ENCODE results near the gene RAB11B. TPM values are rescaled to one million over a fixed set of nuclear protein-coding genes. Genes with fewer than 3 reads are reported as not detected.
A peak's percentile ranks its signal among the peaks of the same experiment; 100 is the strongest.

Gene RAB11B
- total and polyA plus RNA-seq, 2 of the 13 experiments (the other 11 are each of a cell fraction or from before 2014, with no cell fraction given), result 6.0 to 28.4 TPM

GRCh38 chr19:8398311-8398771 lies 8.2 kb downstream of the RAB11B start (continued):
- TF ChIP-seq ZNF629 (CRISPR knock-in tag; conservative IDR thresholded peaks at IDR 0.05) (no peak), MYPOP (CRISPR knock-in tag; IDR thresholded peaks at IDR 0.05) (no peak), ZFY (CRISPR knock-in tag; IDR thresholded peaks at IDR 0.05) (no peak), ZNF205 (CRISPR knock-in tag; IDR thresholded peaks at IDR 0.05) (no peak), GABPA (IDR thresholded peaks at IDR 0.05; ENCODE audit: low read depth, low read length) (no peak), GABPA (CRISPR knock-in tag; IDR thresholded peaks at IDR 0.05; ENCODE audit: low read depth) (no peak), JUND (CRISPR knock-in tag; IDR thresholded peaks at IDR 0.05) (no peak)

- TF ChIP-seq FOSL1 (CRISPR knock-in tag; IDR thresholded peaks at IDR 0.05; ENCODE audit: borderline replicate concordance), result no peak
- TF ChIP-seq ZBTB33 (CRISPR knock-in tag; IDR thresholded peaks at IDR 0.05), result 0 out of 2 replicates have a peak, but pooled peaks have one; percentile 17
- TF ChIP-seq ZNF768 (CRISPR knock-in tag; IDR thresholded peaks at IDR 0.05), result no peak
- TF ChIP-seq ZBTB38 (CRISPR knock-in tag; IDR thresholded peaks at IDR 0.05), result peak; percentile 43; the same call in 1 of the 2 replicates
- Histone ChIP-seq H3K4me2 (ENCODE audit: low read depth, low read length) (no peak overlapping the region), H3K9ac (ENCODE audit: insufficient read depth, low read depth, low read length) (no peak overlapping the region), H3K4me3 (replicated peaks in 1 of 3; ENCODE audit: insufficient read depth in 1 of 3, low read depth in 2 of 3, low read length in 3 of 3) (no peak overlapping the region), H3K9me3 (ENCODE audit: low read length) (no peaks in the 10 kb centered on the region), H3K4me1 (ENCODE audit: insufficient read depth, low read length) (peaks cover 36% of the 10 kb centered on the region), H3K36me3 (replicated peaks in 1 of 2; ENCODE audit: control insufficient read depth in 1 of 2, insufficient read depth in 2 of 2, low read length in 2 of 2) (peaks cover 7 to 20% of the 10 kb centered on the region in 2 experiments; a peak in 4 of 5 replicates), H3K79me2 (ENCODE audit: insufficient read depth, low read length) (peaks cover 28% of the 10 kb centered on the region), H3K27ac (ENCODE audit: extremely low read length, insufficient read depth, low read length) (no peak overlapping the region), H2AFZ (ENCODE audit: low read length) (no peak overlapping the region), H3K27me3 (ENCODE audit: control insufficient read depth in 1 of 2, insufficient read depth in 2 of 2, low read length in 2 of 2) (no peaks in the 10 kb centered on the region), H4K20me1 (ENCODE audit: insufficient read depth, low read length) (peaks cover 3% of the 10 kb centered on the region)
- POLR2A ChIA-PET, result no interaction called here
- FAIRE-seq (no peak), ATAC-seq (no peak), DNase-seq (ENCODE audit: low spot score) (no peak)
- no TSS peak for BruUV-seq (replicated peaks)
- intact Hi-C loops (cut with micrococcal nuclease; ENCODE audit: unreplicated experiment) (no loop called here), in situ Hi-C loops (cut with HindIII; ENCODE audit: extremely low pct_ligation_motif_present, low pct_unique_long_range_greater_than_20kb) (loop anchor here (5.0 kb wide), 1 partner anchor 47 kb away; no protein-coding TSS in a partner anchor)
- CTCF ChIA-PET (ENCODE audit: low intra/inter-chr PET ratio, low total read pairs), result no interaction called here
- 98% methylated on average over 29 of the region's 34 CpGs for WGBS (ENCODE audit: low lambda C conversion rate)
Measured at GRCh38 chr19:8399681-8400188, 9.6 kb downstream of the RAB11B start.
